Measurements from ENCODE around the gene PRCP. TPM values are rescaled to one million over a fixed set of nuclear protein-coding genes. Genes with fewer than 3 reads are reported as not detected.

The PRCP gene
- total RNA-seq (2014; rRNA removed): 36.6 and 51.5 TPM in 2 replicates
- percentile 65 among the genes with signal in this experiment for Bru-seq, nascent RNA
- BruChase-seq, experiment 1, labeled RNA remaining after a 6-hour chase: percentile 67 among the genes with signal in this experiment
- percentile 59 among the genes with signal in this experiment for BruChase-seq, experiment 2, labeled RNA remaining after a 2-hour chase
- long read RNA-seq, full-length matches to known transcripts: 75 of 86 reads
- long read RNA-seq, partial matches to known transcripts: 5 of 86 reads
- long read RNA-seq, other reads (novel, unspliced or antisense): 6 of 86 reads

- intact Hi-C loops (cut with micrococcal nuclease): loop anchor here (1.0 to 2.0 kb wide), 7 partner anchors 42 to 386 kb away; partner anchors contain the start of genes ANKRD42, CCDC90B and PCF11
- Histone ChIP-seq H3K4me2 (ENCODE audit: low read length) (peak within 1 kb of the TSS; percentile 93), H3K9me3 (ENCODE audit: low read length) (no peaks in the 10 kb centered on the region), H3K4me1 (ENCODE audit: insufficient read depth, low read length) (peaks cover 22% of the 10 kb centered on the region), H2AFZ (ENCODE audit: low read length) (peak within 1 kb of the TSS; percentile 90), H3K27me3 (ENCODE audit: low read length) (no peaks in the 10 kb centered on the region), H4K20me1 (ENCODE audit: low read length) (no peaks in the 10 kb centered on the region), H3K4me3 (ENCODE audit: low read length) (peak within 1 kb of the TSS; percentile 83), H3K36me3 (ENCODE audit: low read depth, low read length) (no peaks in the 10 kb centered on the region), H3K27ac (ENCODE audit: low read length) (peak within 1 kb of the TSS; percentile 9), H3K79me2 (ENCODE audit: low read length) (peaks cover 64% of the 10 kb centered on the region), H3F3A (ENCODE audit: low read length, unreplicated experiment) (no peaks in the 10 kb centered on the region), H3K9ac (ENCODE audit: low read length) (peak within 1 kb of the TSS; percentile 76), H3K9me2 (replicated peaks; ENCODE audit: low read length) (no peaks in the 10 kb centered on the region)
- DNase-seq (peak; percentile 96), ATAC-seq (peak; percentile 88)
- CTCF ChIA-PET: interaction anchor here (1.0 to 2.3 kb wide), 2 partner anchors 33 to 382 kb away, joined by 4 to 20 read pairs; no protein-coding TSS in a partner anchor
- TF ChIP-seq EZH2 (IDR thresholded peaks at IDR 0.05; ENCODE audit: low read length, unreplicated experiment) (no peak), CTCF (conservative IDR thresholded peaks at IDR 0.05; ENCODE audit: low read depth, low read length) (no peak), EZH2phosphoT487 (IDR thresholded peaks at IDR 0.05; ENCODE audit: borderline replicate concordance, low read length) (no peak)
- POLR2A ChIA-PET (ENCODE audit: unreplicated experiment): interaction anchor here (0.5 to 2.1 kb wide), 11 partner anchors 26 to 385 kb away, joined by 3 to 18 read pairs (median 4); partner anchors contain the start of genes CCDC90B and PCF11
- TSS peak; percentile 38 for BruUV-seq (replicated peaks)
Observed at GRCh38 chr11:82900277-82901164, at the start of gene PRCP. PRCP (minus strand) TSS chr11:82900430; CDS start chr11:82900402, 28 bp downstream.

- Histone ChIP-seq H3K9me2 (replicated peaks; ENCODE audit: low read length) (no peaks in the 10 kb centered on the region), H3K4me2 (ENCODE audit: low read length) (no peak overlapping the region), H3K27ac (ENCODE audit: low read length) (no peak overlapping the region), H3K27me3 (ENCODE audit: low read length) (no peaks in the 10 kb centered on the region), H3K4me3 (ENCODE audit: low read length) (no peak overlapping the region), H3K79me2 (ENCODE audit: low read length) (no peaks in the 10 kb centered on the region), H4K20me1 (ENCODE audit: low read length) (no peaks in the 10 kb centered on the region), H3F3A (ENCODE audit: low read length, unreplicated experiment) (no peaks in the 10 kb centered on the region), H3K9ac (ENCODE audit: low read length) (no peak overlapping the region), H2AFZ (ENCODE audit: low read length) (no peak overlapping the region), H3K36me3 (ENCODE audit: low read depth, low read length) (no peaks in the 10 kb centered on the region), H3K4me1 (ENCODE audit: insufficient read depth, low read length) (no peaks in the 10 kb centered on the region), H3K9me3 (ENCODE audit: low read length) (no peaks in the 10 kb centered on the region)
- BruUV-seq (replicated peaks): no TSS peak
- ATAC-seq (no peak), DNase-seq (no peak)
- CTCF ChIA-PET: no interaction called here
- POLR2A ChIA-PET (ENCODE audit: unreplicated experiment): no interaction called here
- TF ChIP-seq CTCF (conservative IDR thresholded peaks at IDR 0.05; ENCODE audit: low read depth, low read length): no peak
- no peak for TF ChIP-seq EZH2phosphoT487 (IDR thresholded peaks at IDR 0.05; ENCODE audit: borderline replicate concordance, low read length)
- no peak for TF ChIP-seq EZH2 (IDR thresholded peaks at IDR 0.05; ENCODE audit: low read length, unreplicated experiment)
- intact Hi-C loops (cut with micrococcal nuclease): no loop called here
Observed at GRCh38 chr11:82949352-82949751, 49.1 kb upstream of the PRCP start.

All from PC-3 (cell line).